MM.1S (cell line): ENCODE measurements around the gene HSPG2.

ENCODE experiments used
- EZH2phosphoT487 ChIP-seq: fragments of 300-600 bp; sonication (generic); IDR thresholded peaks from 2 replicates; pipeline ENCODE4 v1.6.1; 2018; ENCODE audit warnings: antibody characterized with exemption, low read length
- TF ChIP-seq, protein P1 (sequence below): fragments of 300-600 bp; sonication (generic); IDR thresholded peaks from 2 replicates; pipeline ENCODE4 v1.5.1; 2016; ENCODE audit warnings: antibody characterized with exemption, low read length, mixed read lengths

GRCh38 chr1:21933397-21934248 is 3.5 kb downstream of the HSPG2 start:
- TF ChIP-seq EZH2phosphoT487, result no peak
- TF ChIP-seq, protein P1, sequence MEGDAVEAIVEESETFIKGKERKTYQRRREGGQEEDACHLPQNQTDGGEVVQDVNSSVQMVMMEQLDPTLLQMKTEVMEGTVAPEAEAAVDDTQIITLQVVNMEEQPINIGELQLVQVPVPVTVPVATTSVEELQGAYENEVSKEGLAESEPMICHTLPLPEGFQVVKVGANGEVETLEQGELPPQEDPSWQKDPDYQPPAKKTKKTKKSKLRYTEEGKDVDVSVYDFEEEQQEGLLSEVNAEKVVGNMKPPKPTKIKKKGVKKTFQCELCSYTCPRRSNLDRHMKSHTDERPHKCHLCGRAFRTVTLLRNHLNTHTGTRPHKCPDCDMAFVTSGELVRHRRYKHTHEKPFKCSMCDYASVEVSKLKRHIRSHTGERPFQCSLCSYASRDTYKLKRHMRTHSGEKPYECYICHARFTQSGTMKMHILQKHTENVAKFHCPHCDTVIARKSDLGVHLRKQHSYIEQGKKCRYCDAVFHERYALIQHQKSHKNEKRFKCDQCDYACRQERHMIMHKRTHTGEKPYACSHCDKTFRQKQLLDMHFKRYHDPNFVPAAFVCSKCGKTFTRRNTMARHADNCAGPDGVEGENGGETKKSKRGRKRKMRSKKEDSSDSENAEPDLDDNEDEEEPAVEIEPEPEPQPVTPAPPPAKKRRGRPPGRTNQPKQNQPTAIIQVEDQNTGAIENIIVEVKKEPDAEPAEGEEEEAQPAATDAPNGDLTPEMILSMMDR, result no peak
